Adipose tissue (tissue), 3 donors: ENCODE measurements around the gene RCL1. TPM values are rescaled to one million over a fixed set of nuclear protein-coding genes. Genes with fewer than 3 reads are reported as not detected.
"Not testable (repeated sequence)": the region's sequence is repeated elsewhere in the genome, so short reads cannot be mapped to it uniquely, and the experiment has no call there.

Experiments
- H3K27ac ChIP-seq: one replicate; pipeline ENCODE4 v1.5.1; 2013; ENCODE audit warnings: low read depth, low read length
- WGBS, 3 donors: extraction: QIAGEN DNeasy Blood & Tissue Kit; methylation state at CpG; one replicate each; pipeline ENCODE4 v1.1.7; 2013; 5-methylcytosine and 5-hydroxymethylcytosine counted together
- polyA plus RNA-seq, 3 donors: library from polyadenylated mRNA; stranded (reverse); fragments of 200-250 nt; gene quantifications; one replicate each; pipeline ENCODE4 v1.2.3, GENCODE V29; 2013
- donor health status: healthy with polysubstance abuse.
- donor health status: Bipolar disorder and iron deficiency.
- donor health status: healthy.

The RCL1 gene
- polyA plus RNA-seq, 3 donors = 29.8 to 37.6 (median 36.5) TPM

GRCh38 chr9:4774958-4775357, 17.8 kb upstream of the RCL1 start:
- not testable (repeated sequence) for H3K27ac ChIP-seq
- 60 to 72% (median 70%) methylated on average over 1 of the region's 2 CpGs for WGBS, 3 donors

- WGBS, 3 donors = 87 to 96% (median 88%) methylated on average over 1 of the region's 1 CpG
These were observed 12.1 kb upstream of the RCL1 start for GRCh38 chr9:4780651-4781050.

DNA sequence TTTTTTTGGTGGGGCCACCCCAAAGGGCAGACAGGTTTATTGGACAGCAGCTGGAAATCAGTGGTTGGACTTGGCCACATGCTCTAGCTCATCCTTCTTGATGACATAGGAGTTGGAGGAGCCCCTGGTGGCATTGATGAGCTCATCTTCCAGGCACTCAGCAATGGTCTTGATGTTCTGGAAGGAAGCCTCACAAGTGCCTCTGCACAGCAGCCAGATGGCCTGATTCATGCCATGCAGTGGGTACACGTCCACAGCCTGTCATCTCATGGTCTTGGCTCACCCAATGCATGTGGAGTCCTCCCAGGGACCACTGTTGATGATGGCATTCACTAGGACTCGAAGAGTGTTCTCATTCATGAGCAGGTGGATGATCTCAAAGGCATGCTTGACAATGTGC, 11.3 kb upstream of the RCL1 start:
- no peak overlapping the region for H3K27ac ChIP-seq
- WGBS, 3 donors = 74 to 77% (median 75%) methylated on average over 2 of the region's 2 CpGs

More at GRCh38 chr9:4780651-4781050, 12.1 kb upstream of the RCL1 start:
- no peak overlapping the region for H3K27ac ChIP-seq

DNA sequence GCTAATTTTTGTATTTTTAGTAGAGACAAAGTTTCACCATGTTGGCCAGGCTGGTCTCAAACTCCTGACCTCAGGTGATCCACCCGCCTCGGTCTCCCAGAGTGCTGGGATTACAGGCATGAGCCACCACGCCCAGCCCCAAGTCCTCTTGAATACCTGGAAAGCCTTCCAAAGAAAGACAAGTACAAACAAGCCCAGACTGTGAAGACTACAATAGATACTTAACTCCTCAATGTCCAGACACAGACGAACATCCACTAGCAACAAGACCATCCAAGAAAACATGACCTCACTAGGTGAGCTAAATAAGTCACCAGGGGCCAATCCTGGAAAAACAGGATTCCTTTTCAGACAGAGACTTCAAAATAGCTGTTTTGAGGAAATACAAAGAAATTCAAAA, 9.6 kb upstream of the RCL1 start:
- not testable (repeated sequence) for H3K27ac ChIP-seq
- 85 to 92% (median 91%) methylated on average over 4 of the region's 4 CpGs for WGBS, 3 donors

- WGBS, 3 donors = 78 to 85% (median 83%) methylated on average over 2 of the region's 2 CpGs
These were observed 8.3 kb upstream of the RCL1 start for GRCh38 chr9:4784403-4784802.

GRCh38 chr9:4786599-4786998, 6.1 kb upstream of the RCL1 start:
- WGBS, 3 donors = 86 to 100% (median 97%) methylated on average over 4 of the region's 4 CpGs
- no peak overlapping the region for H3K27ac ChIP-seq

More at GRCh38 chr9:4784403-4784802, 8.3 kb upstream of the RCL1 start:
- H3K27ac ChIP-seq = no peak overlapping the region

DNA sequence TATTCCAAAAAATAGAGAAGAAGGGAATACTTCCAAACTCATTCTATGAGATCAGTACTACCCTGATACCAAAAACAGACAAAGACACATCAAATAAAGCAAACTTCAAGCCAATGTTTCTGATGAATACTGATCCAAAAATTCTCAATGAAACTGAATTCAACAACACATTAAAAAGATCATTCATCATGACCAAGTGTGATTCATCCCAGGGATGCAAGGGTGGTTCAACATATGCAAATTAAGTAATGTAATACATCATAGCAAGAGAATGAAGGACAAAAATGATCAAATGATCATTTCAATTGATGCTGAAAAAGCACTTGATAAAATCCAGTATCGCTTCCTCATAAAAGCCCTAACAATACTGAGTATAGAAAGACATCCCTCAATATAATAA, 4.9 kb upstream of the RCL1 start:
- no peak overlapping the region for H3K27ac ChIP-seq
- WGBS, 3 donors = 38 to 97% (median 93%) methylated on average over 1 of the region's 1 CpG

GRCh38 chr9:4788703-4789102, 4.0 kb upstream of the RCL1 start:
- WGBS, 3 donors = 60 to 92% (median 88%) methylated on average over 5 to 6 of the region's 6 CpGs
- H3K27ac ChIP-seq = no peak overlapping the region

- 1 to 2% (median 2%) methylated on average over 23 of the region's 23 CpGs for WGBS, 3 donors
- H3K27ac ChIP-seq = no peak overlapping the region
These were observed 631 bp upstream of the RCL1 start for GRCh38 chr9:4792054-4792571.

DNA sequence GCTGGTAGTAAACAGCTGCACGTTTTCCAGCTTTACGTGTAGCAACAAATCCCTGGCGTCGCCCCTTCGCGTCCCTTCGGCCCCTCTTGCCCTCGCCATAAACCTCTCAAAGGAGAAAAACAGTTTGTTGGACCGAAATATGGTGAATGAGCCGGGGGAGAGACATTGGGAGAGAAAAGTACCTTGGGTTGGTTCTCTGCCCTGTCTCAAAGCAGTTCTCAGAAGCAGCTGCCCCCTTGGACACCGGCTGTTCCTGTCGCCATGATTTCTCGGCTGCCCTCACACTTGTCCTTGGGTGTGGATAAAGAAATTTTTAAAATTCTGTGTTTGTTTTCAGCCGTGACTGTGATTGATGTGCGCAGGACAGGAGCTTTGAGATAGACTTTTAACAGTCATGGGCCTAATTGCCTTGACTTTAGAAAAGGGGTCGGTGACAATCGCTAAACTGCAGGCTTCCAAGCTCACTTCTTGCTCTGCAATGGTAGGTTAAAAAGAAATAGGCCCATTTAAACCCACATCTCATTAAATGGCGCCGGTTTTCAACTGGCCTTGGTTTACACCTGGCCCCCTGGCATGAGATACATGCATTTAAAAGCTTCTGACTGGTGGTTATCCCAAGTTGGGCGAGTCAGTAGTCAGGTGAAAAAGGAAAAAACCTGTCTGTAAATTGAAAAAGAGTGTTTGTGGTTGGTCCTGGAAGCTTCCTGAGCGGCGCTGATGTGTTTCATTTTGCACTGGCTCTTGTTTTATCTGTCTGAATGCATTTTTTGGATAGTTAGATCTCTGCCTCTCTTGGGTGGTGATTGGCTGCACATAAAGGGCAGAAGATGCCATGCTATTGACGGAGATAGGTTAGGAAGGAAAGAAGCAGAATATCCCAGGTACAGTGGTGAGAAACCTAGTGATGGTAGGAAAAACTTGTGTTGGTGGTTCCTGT, 983 bp downstream of the RCL1 start:
- WGBS, 3 donors = 16 to 25% (median 21%) methylated on average over 22 to 23 of the region's 23 CpGs
- H3K27ac ChIP-seq = no peak overlapping the region

DNA sequence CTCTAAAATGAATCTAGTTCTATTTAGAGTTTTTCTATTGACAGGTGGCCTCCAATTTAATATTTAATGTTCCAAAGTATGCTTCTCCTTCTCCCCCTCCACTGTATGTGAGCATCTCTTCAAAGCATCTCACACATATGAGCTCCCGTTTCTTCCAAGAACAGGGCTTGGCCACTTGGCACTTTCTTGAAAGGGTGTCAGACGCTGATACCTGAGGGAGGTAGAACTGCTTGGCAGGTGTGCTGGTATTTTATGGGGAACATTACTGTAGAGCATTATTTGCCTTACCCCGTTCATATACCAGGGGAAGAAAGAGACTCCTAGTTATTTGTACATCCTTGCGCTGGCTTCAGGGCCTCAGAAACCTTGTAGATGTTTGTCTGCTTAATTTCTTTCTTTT, 1.9 kb downstream of the RCL1 start:
- 71 to 90% (median 85%) methylated on average over 4 of the region's 4 CpGs for WGBS, 3 donors
- H3K27ac ChIP-seq = no peak overlapping the region

DNA sequence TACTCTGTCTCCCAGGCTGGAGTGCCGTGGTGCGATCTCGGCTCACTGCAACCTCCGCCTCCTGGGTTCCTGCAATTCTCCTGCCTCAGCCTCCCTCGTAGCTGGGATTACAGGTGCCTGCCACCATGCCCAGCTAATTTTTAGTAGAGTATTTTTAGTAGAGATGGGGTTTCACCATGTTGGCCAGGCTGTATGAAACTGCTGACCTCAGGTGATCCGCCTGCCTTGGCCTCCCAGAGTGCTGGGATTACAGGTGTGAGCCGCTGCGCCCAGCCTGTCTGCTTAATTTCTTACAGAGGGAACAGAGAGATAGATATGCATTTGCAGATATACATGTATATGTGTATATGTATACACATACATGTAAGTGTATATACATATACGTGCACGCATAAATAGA, 2.4 kb downstream of the RCL1 start:
- WGBS, 3 donors = 91 to 98% (median 97%) methylated on average over 10 of the region's 10 CpGs
- H3K27ac ChIP-seq = not testable (repeated sequence)

DNA sequence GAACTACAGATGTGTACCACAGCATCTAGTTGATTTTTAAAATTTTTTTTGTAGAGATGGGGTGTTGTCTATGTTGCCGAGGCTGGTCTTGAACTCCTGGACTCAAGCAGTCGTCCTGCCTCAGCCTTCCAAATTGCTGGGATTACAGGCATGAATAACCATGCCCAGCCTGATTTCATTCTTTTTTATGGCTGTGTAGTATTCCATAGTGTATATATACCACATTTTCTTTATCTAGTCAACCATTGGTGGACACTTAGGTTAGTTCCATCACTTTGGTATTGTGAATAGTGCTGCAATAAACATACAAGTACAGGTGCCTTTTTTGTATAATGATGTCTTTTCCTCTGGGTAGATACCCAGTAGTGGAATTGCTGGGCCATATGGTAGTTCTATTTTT, 3.8 kb downstream of the RCL1 start:
- no peak overlapping the region for H3K27ac ChIP-seq
- 93 to 100% (median 94%) methylated on average over 2 of the region's 2 CpGs for WGBS, 3 donors

DNA sequence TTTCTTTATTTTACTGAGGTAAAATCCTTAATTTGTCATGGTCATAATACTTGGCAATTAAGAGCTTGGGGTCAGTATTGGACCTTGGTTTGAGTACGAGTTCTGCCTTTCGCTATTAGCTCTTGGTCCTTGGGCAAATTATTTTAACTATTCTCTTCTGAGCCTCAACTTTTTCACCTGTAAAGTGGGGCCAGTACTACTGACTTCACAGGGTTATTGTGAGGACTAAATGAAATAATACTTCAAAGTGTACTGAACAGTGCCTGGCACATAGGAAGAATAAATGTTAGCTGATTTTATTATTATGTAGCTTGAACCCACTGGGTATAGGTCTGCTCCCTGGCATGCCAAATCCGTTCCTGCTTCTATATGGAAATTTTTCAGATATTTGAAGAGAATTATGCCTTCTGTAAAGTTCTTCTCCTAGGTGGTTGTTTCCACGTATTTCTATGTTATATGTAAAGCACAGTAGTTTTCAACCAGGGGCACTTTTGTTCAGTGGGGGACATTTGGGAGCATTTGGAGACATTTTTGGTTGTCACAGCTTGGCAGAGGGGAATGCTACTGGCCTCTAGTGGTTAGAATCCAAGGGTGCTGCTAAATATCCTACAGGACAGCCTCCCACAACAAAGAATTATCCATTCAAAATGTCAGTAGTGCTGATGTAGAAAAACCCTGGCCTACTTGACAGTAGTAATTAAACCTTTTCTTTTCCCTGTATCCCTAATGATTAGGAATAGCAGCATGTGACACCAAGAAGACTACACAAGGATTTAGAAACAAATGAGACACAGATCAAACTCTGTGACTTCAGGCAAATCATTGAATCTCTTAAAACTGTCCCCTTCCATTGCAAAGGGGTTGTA, 4.5 kb downstream of the RCL1 start:
- 91 to 96% (median 91%) methylated on average over 4 of the region's 4 CpGs for WGBS, 3 donors
- no peak overlapping the region for H3K27ac ChIP-seq

- H3K27ac ChIP-seq = no peak overlapping the region
- 32 to 48% (median 37%) methylated on average over 4 of the region's 4 CpGs for WGBS, 3 donors
These were observed 5.1 kb downstream of the RCL1 start for GRCh38 chr9:4797854-4798150.

DNA sequence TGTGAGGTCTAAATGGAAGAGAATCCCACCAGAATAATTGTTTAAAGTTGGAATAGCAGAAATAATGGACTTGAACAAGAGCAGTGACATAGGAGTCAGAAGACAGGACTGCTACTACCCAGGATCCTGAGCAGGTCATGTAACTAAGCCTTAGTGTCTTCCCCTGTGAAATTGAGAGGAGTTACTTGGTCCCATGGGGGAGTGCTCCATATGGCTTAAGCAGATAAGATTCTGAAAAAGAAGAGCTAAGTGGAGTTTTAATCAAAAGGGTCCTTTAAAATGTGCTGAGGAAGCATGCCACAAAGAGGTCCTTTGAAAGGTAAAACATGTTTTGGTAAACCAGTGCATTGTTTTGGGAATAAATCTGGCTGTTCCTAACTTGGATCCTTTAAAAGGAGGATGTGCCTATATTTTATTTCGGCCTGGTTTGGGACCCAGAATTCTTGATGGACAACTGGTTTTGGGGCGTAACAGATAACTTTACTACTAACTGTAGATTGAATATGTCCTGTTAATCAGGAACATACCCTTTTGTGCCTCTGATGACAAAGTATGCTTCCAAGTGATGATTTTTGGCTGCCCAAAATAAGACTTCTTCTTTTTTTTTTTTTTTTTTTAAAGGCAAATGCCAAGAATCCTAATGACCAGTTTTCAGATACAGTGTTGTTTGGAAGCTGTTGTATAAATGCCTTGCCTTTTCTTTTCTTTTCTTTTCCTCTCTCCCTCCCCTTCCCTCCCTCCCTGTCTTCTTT, 5.7 kb downstream of the RCL1 start:
- WGBS, 3 donors = 70 to 86% (median 83%) methylated on average over 2 of the region's 2 CpGs
- H3K27ac ChIP-seq = no peak overlapping the region

GRCh38 chr9:4799033-4799430, 6.3 kb downstream of the RCL1 start:
- no peak overlapping the region for H3K27ac ChIP-seq

GRCh38 chr9:4799775-4800174, 7.0 kb downstream of the RCL1 start:
- WGBS, 3 donors = 52 to 83% (median 78%) methylated on average over 3 of the region's 3 CpGs

More at GRCh38 chr9:4799033-4799430, 6.3 kb downstream of the RCL1 start:
- 51 to 85% (median 63%) methylated on average over 3 of the region's 3 CpGs for WGBS, 3 donors

More at GRCh38 chr9:4799775-4800174, 7.0 kb downstream of the RCL1 start:
- H3K27ac ChIP-seq = no peak overlapping the region
